OCI-LY1 (cell line): Measurements from ENCODE around the gene PDK3.
A peak's percentile ranks its signal among the peaks of the same experiment; 100 is the strongest.

ENCODE experiments used
- H2AFZ ChIP-seq: fragments of 200-600 bp; sonication (generic), shearing (Covaris generic); 2 replicates; pipeline ENCODE4 v1.6.0; 2014; ENCODE audit warnings: antibody characterized with exemption, mild to moderate bottlenecking, low read length
- H3F3A ChIP-seq: fragments of 200-600 bp; sonication (generic), shearing (Covaris generic); 2 replicates; pipeline ENCODE4 v1.6.0; 2014; ENCODE audit warnings: mild to moderate bottlenecking, antibody characterized with exemption, low read length, moderate library complexity; ENCODE audit not compliant: insufficient read depth
- H3K27ac ChIP-seq: fragments of 200-600 bp; sonication (generic); 2 replicates; pipeline ENCODE4 v1.5.1; 2014; ENCODE audit warnings: low read length, mixed run types, mild to moderate bottlenecking, low read depth; ENCODE audit not compliant: poor library complexity, severe bottlenecking
- H3K27me3 ChIP-seq: fragments of 200-600 bp; sonication (generic); 2 replicates; pipeline ENCODE4 v1.6.0; 2014; ENCODE audit warnings: antibody characterized with exemption, mild to moderate bottlenecking, low read length, moderate library complexity; ENCODE audit not compliant: insufficient read depth
- H3K36me3 ChIP-seq: fragments of 200-600 bp; sonication (generic); 2 replicates; pipeline ENCODE4 v1.6.1; 2014; ENCODE audit warnings: mild to moderate bottlenecking, antibody characterized with exemption, low read length, moderate library complexity, mixed read lengths; ENCODE audit not compliant: insufficient read depth
- H3K4me1 ChIP-seq: fragments of 200-600 bp; sonication (generic); 2 replicates; pipeline ENCODE4 v1.5.1; 2014; ENCODE audit warnings: mild to moderate bottlenecking, low read length, moderate library complexity; ENCODE audit not compliant: insufficient read depth, severe bottlenecking
- H3K4me2 ChIP-seq: fragments of 200-600 bp; sonication (generic), shearing (Covaris generic); 2 replicates; pipeline ENCODE4 v1.6.1; 2014; ENCODE audit warnings: low read length
- H3K4me3 ChIP-seq: fragments of 200-600 bp; sonication (generic); 2 replicates; pipeline ENCODE4 v1.5.1; 2014; ENCODE audit warnings: low read length, low read depth, mild to moderate bottlenecking, mixed read lengths; ENCODE audit not compliant: poor library complexity, severe bottlenecking
- H3K79me2 ChIP-seq: fragments of 200-600 bp; shearing (Covaris generic); 2 replicates; pipeline ENCODE4 v1.6.1; 2016; ENCODE audit warnings: mixed run types, low read length, mixed read lengths; ENCODE audit not compliant: insufficient read depth
- H3K9ac ChIP-seq: fragments of 200-600 bp; sonication (generic), shearing (Covaris generic); 2 replicates; pipeline ENCODE4 v1.6.1; 2014; ENCODE audit warnings: mild to moderate bottlenecking, low read length, mixed read lengths
- H3K9me2 ChIP-seq: fragments of 200-600 bp; sonication (generic), shearing (Covaris generic); 2 replicates; pipeline ENCODE4 v1.6.1; 2014; ENCODE audit warnings: low read depth, mild to moderate bottlenecking, low read length, mixed read lengths
- H3K9me3 ChIP-seq: fragments of 200-600 bp; shearing (Covaris generic); 2 replicates; pipeline ENCODE4 v1.6.1; 2014; ENCODE audit warnings: low read length, mixed read lengths
- H4K20me1 ChIP-seq: fragments of 200-600 bp; sonication (generic), shearing (Covaris generic); 2 replicates; pipeline ENCODE4 v1.6.0; 2016; ENCODE audit warnings: mild to moderate bottlenecking, low read length; ENCODE audit not compliant: insufficient read depth
- CTCF ChIP-seq: fragments of 200-600 bp; sonication (generic), shearing (Covaris generic); IDR thresholded peaks from 2 replicates; pipeline ENCODE4 v1.5.1; 2017; ENCODE audit warnings: mild to moderate bottlenecking, antibody characterized with exemption, low read length, moderate library complexity, mixed read lengths
- EZH2 ChIP-seq: fragments of 200-600 bp; sonication (generic), shearing (Covaris generic); IDR thresholded peaks from 2 replicates; pipeline ENCODE4 v1.8.0; 2017; ENCODE audit warnings: borderline replicate concordance, mixed run types, mild to moderate bottlenecking, antibody characterized with exemption, low read length, moderate library complexity, mixed read lengths

The PDK3 gene

GRCh38 chrX:24424948-24425347, 40.1 kb upstream of the PDK3 start:
- no peak overlapping the region for H3K4me3 ChIP-seq
- H4K20me1 ChIP-seq = no peaks in the 10 kb centered on the region
- TF ChIP-seq EZH2 (no peak), CTCF (no peak)
- no peaks in the 10 kb centered on the region for H3F3A ChIP-seq
- no peaks in the 10 kb centered on the region for H3K9me3 ChIP-seq
- H3K27ac ChIP-seq = no peak overlapping the region
- no peak overlapping the region for H3K9ac ChIP-seq
- H3K4me1 ChIP-seq = no peaks in the 10 kb centered on the region
- H3K27me3 ChIP-seq = no peaks in the 10 kb centered on the region
- H3K36me3 ChIP-seq = no peaks in the 10 kb centered on the region
- no peak overlapping the region for H3K4me2 ChIP-seq
- no peaks in the 10 kb centered on the region for H3K9me2 ChIP-seq
- no peaks in the 10 kb centered on the region for H3K79me2 ChIP-seq
- H2AFZ ChIP-seq = no peak overlapping the region

GRCh38 chrX:24425806-24426205, 39.3 kb upstream of the PDK3 start:
- Histone ChIP-seq H3K4me2 (no peak overlapping the region), H3K27me3 (no peaks in the 10 kb centered on the region), H3K36me3 (no peaks in the 10 kb centered on the region), H3K9me2 (no peaks in the 10 kb centered on the region), H3K4me1 (no peaks in the 10 kb centered on the region), H3K9ac (no peak overlapping the region), H3K9me3 (no peaks in the 10 kb centered on the region), H2AFZ (no peak overlapping the region), H3K79me2 (no peaks in the 10 kb centered on the region), H3K27ac (no peak overlapping the region), H4K20me1 (no peaks in the 10 kb centered on the region), H3K4me3 (no peak overlapping the region), H3F3A (no peaks in the 10 kb centered on the region)
- TF ChIP-seq EZH2 = no peak
- no peak for TF ChIP-seq CTCF

GRCh38 chrX:24426340-24426913, 38.7 kb upstream of the PDK3 start:
- no peak overlapping the region for H3K27ac ChIP-seq
- H3K4me3 ChIP-seq = no peak overlapping the region
- no peaks in the 10 kb centered on the region for H3K79me2 ChIP-seq
- H3K4me1 ChIP-seq = no peaks in the 10 kb centered on the region
- no peak overlapping the region for H3K4me2 ChIP-seq
- no peaks in the 10 kb centered on the region for H3K9me3 ChIP-seq
- no peaks in the 10 kb centered on the region for H3K27me3 ChIP-seq
- TF ChIP-seq CTCF (no peak), EZH2 (no peak)
- H2AFZ ChIP-seq = peak overlapping the region; percentile 89; the same call in 1 of the 2 replicates
- no peaks in the 10 kb centered on the region for H3K9me2 ChIP-seq
- no peak overlapping the region for H3K9ac ChIP-seq
- no peaks in the 10 kb centered on the region for H3F3A ChIP-seq
- no peaks in the 10 kb centered on the region for H3K36me3 ChIP-seq
- H4K20me1 ChIP-seq = no peaks in the 10 kb centered on the region
